Body of pancreas (tissue), 4 donors: ENCODE data around the gene ST6GALNAC1. TPM values are rescaled to one million over a fixed set of nuclear protein-coding genes. Genes with fewer than 3 reads are reported as not detected.
A peak's percentile ranks its signal among the peaks of the same experiment; 100 is the strongest.

Experiments
- ATAC-seq: fragments of 150-250 bp; one replicate; pipeline ENCODE4 v1.9.1; 2016
- DNase-seq, 4 donors: peaks; one replicate each; pipeline ENCODE4 v3.0.0-alpha.2; 2019
- H3K27ac ChIP-seq, 4 donors: fragments of 200-600 bp; sonication (generic); 1 replicate in 3 of 4; 2 replicates in 1 of 4; pipeline versions ENCODE4 v1.5.1 to v1.6.1; 2016 to 2019; ENCODE audit warnings: mild to moderate bottlenecking in 1 of 4, mixed read lengths in 1 of 4, moderate library complexity in 1 of 4
- H3K27me3 ChIP-seq, 2 donors: fragments of 200-600 bp; sonication (generic); one replicate each; pipeline ENCODE4 v1.6.0; 2016; ENCODE audit warnings: mild to moderate bottlenecking in 1 of 2
- H3K36me3 ChIP-seq, 2 donors: fragments of 200-600 bp; sonication (generic); replicated peaks in 1 of 2; 2 replicates each; pipeline ENCODE4 v1.5.1; 2016; ENCODE audit warnings: low read depth in 2 of 2; ENCODE audit not compliant: insufficient read depth in 1 of 2
- H3K4me1 ChIP-seq: fragments of 200-600 bp; sonication (generic); one replicate; pipeline ENCODE4 v1.6.0; 2016
- H3K4me3 ChIP-seq, 2 donors: fragments of 200-600 bp; sonication (generic); 1 replicate in 1 of 2; 2 replicates in 1 of 2; pipeline ENCODE4 v1.5.1; 2016 to 2019
- H3K9me3 ChIP-seq, 3 donors: fragments of 200-600 bp; sonication (generic); 1 replicate in 2 of 3; 2 replicates in 1 of 3; pipeline ENCODE4 v1.5.1; 2016
- CTCF ChIP-seq, 7 experiments: fragments of 450-650 bp in 4 of 7; fragments of 200-600 bp in 3 of 7; sonication (generic) in 3 of 7; IDR thresholded peaks; one replicate each; pipeline ENCODE4 v1.5.1; 2016 to 2019; ENCODE audit warnings: antibody characterized with exemption in 7 of 7
- POLR2A ChIP-seq, 3 donors: fragments of 450-650 bp; IDR thresholded peaks; one replicate each; pipeline ENCODE4 v1.6.1; 2016; ENCODE audit warnings: antibody characterized with exemption in 3 of 3, mild to moderate bottlenecking in 2 of 3
- WGBS, 2 donors: methylation state at CpG; one replicate each; pipeline ENCODE4 v1.1.5; 2017; 5-methylcytosine and 5-hydroxymethylcytosine counted together
- intact Hi-C: fragments of 100-400 bp; cut with DNase I; formaldehyde crosslinking; loops from one replicate; pipeline ENCODE4 v1.15.1; 2023
- total RNA-seq, 2 donors: library from RNA; depleted of rRNA; stranded (reverse); fragments of >200 nt; gene quantifications; one replicate each; pipeline ENCODE4 v1.1.0, GENCODE V29; 2016

Gene ST6GALNAC1
- total RNA-seq, 2 donors from 2014 or later = 9.3 to 13.5 TPM

- Histone ChIP-seq H3K36me3 (no peaks in the 10 kb centered on the region), H3K9me3 (no peaks in the 10 kb centered on the region), H3K4me1 (peaks cover 15% of the 10 kb centered on the region), H3K27ac (peak overlapping the region; percentile 25 to 65 (median 60)), H3K4me3 (no peak overlapping the region), H3K27me3 (no peaks in the 10 kb centered on the region)
- no peak for TF ChIP-seq POLR2A (IDR thresholded peaks at IDR 0.05)
- no peak for TF ChIP-seq CTCF (IDR thresholded peaks at IDR 0.05)
- ATAC-seq (no peak), DNase-seq (no peak)
- intact Hi-C loops = no loop called here
- WGBS, 2 donors = 71 to 74% methylated on average over 1 to 11 of the region's 11 CpGs
Measured at GRCh38 chr17:76688165-76688622, 44.6 kb upstream of the ST6GALNAC1 start.

DNA sequence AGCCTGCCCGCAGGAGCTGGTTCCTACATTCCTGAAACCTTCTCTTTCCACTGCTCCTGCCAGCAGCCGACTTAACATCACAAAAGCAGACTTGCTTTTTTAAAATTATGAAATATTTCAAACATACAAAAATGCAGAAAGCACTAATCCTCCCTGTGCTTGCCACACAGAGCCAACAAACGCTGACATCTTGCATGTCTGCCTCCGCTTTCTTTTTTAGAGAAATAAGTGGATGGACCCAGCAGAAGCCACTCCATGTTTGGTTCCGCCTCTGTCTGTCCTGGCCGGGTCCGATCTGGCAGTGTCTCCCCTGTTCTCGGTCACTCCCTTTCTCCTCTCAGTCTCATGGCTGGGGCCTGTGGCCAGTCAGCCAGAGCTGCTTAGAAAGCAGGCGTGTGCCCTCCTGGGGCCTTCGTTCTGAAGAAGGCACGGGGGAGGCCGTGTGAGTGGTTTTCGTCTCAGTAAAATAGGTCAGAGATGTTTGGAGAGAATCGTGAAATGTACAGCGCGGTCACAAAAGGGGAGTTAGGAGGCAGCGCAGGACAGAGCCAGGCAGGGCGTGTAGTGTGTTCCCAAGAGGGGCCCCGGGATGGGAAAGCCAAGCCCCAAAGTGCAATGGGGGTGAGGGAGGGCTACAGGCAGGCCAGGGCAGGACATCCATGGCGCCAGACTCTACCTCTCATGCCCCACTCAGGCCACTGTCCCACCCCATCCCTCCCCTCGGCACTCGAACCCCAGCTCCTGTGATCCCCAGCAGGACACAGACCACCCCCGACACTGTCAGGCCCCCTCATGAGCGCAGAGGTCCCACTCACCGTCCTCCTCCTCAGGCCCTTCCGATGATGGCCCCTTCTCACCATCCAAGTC is 44.0 kb upstream of the ST6GALNAC1 start:
- no peaks in the 10 kb centered on the region for H3K27me3 ChIP-seq
- peak; percentile 21 for ATAC-seq
- H3K36me3 ChIP-seq = no peaks in the 10 kb centered on the region
- peak overlapping the region; percentile 25 to 65 (median 60) for H3K27ac ChIP-seq
- peak in 2 of 4 donors; percentile 45 to 60 for DNase-seq
- H3K4me3 ChIP-seq = no peak overlapping the region
- intact Hi-C loops = no loop called here
- H3K9me3 ChIP-seq = no peaks in the 10 kb centered on the region
- TF ChIP-seq CTCF (IDR thresholded peaks at IDR 0.05) = no peak
- TF ChIP-seq POLR2A (IDR thresholded peaks at IDR 0.05) = no peak
- H3K4me1 ChIP-seq = peaks cover 15% of the 10 kb centered on the region
- 80 to 85% methylated on average over 26 of the region's 26 CpGs for WGBS, 2 donors

GRCh38 chr17:76686538-76687297 is 43.2 kb upstream of the ST6GALNAC1 start:
- Histone ChIP-seq H3K27me3 (no peaks in the 10 kb centered on the region), H3K4me1 (peaks cover 15% of the 10 kb centered on the region), H3K27ac (peak overlapping the region; percentile 5 to 59 (median 12)), H3K9me3 (no peaks in the 10 kb centered on the region), H3K4me3 (no peak overlapping the region), H3K36me3 (no peaks in the 10 kb centered on the region)
- no peak for ATAC-seq
- no peak for DNase-seq
- TF ChIP-seq CTCF (IDR thresholded peaks at IDR 0.05) (no peak), POLR2A (IDR thresholded peaks at IDR 0.05) (no peak)
- intact Hi-C loops = no loop called here
- WGBS, 2 donors = 70 to 74% methylated on average over 13 to 14 of the region's 15 CpGs

DNA sequence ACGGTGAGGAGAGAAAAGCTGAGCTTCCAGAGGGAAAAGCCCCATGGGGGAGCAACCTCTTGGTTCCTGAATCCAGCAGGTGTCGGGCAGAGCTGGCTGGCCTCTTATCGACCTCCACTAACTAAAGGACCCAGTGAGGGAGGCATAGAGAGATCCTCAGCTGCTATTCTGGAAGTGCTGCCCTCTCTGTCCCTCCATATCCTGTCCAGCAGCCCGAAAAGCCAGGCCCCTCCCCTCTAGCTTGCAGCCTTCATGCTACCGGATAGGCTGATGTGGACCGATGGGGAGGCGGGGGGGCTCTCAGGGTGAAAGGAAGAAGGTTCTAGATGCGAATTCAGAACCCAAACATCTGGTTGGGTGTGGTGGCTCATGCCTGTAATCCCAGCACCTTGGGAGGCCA is 42.3 kb upstream of the ST6GALNAC1 start:
- Histone ChIP-seq H3K4me1 (peaks cover 19% of the 10 kb centered on the region), H3K9me3 (no peaks in the 10 kb centered on the region), H3K27me3 (no peaks in the 10 kb centered on the region), H3K36me3 (no peaks in the 10 kb centered on the region), H3K27ac (no peak overlapping the region), H3K4me3 (no peak overlapping the region)
- TF ChIP-seq POLR2A (IDR thresholded peaks at IDR 0.05) (no peak), CTCF (IDR thresholded peaks at IDR 0.05) (no peak)
- intact Hi-C loops = no loop called here
- ATAC-seq = no peak
- no peak for DNase-seq
- WGBS, 2 donors = 80 to 87% methylated on average over 3 to 8 of the region's 8 CpGs
